ENCODE results near the gene PSMC1.

Gene PSMC1

DNA sequence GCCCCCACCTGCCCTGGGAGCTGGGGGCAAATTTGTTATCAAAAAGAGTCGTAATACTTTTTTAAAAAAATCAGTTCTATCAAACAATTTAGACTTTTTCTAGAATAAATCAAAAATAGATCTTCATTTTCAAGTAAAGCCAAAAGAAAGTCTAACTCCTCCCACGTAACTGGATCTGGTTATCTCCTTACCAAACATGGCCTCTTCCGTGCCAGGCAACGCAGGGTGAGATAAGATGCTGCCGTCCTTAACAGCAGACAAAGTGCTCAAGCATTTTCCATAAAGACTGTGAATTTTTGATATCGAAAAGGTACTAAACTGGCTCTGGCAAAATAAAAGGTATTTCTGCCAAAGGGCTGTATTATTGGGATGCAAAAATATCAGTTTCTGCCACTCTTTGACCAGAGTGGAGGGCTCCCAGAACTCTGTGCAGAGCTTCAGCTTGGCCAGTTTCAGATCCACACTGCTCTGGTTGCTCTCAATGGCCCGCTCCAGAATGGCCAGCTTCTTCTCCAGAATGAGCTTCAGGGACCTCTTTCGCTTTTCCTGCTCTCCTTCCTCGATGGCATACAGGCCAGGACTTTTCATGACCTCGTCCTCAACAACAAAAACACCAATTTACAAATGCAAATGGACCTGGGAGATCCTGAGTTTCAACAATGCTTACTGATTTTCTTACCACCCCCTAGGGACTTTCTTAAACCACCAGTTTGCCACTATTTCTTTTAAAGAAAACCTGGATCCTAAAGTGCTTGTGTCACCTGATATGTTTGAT lies 46.4 kb downstream of the PSMC1 start:
- no peak for DNase-seq (ENCODE audit: low read depth)

DNA sequence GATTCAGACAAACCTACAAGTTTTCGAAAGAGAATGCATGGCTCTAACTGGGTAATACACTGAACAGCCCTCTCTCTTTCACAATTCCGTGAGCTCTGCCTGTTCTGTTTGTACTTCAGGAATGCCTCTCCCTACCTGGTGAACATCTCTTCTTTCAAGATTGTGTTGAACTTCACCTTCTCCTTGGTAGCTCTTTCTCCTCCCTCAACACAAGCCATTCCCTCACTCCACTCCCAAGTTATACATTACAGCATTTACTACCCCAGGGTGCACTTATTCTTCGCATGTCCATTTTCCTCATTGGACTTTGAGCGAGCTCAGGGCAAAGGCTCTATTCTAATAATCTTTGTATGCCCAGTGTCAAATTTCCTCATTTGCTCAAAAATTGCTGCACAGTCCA lies 47.1 kb downstream of the PSMC1 start:
- no peak for DNase-seq (ENCODE audit: low read depth)

GRCh38 chr14:90304502-90304901 lies 48.1 kb downstream of the PSMC1 start:
- no peak for DNase-seq (ENCODE audit: low read depth)

DNA sequence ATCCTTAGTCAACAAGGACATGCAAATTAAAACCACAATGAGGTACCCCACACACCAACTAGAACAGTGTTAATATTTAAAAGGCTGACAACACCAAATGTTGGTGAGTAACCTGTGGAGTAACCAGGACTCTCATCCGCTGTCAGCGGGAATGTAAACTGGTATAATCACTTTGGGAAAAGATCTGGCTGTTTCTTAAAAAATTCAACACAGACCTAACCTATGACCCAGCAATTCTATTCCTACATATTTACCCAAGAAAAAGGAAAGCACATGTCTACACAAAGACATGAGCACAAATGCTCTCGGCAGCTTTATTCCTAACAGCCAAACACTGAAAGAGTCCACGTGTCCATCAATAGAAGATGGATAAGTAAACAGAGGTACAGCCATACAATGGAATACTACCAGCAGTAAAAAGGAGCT lies 48.8 kb downstream of the PSMC1 start:
- DNase-seq (ENCODE audit: low read depth), result no peak

- DNase-seq (ENCODE audit: low read depth), result no peak
Measured at GRCh38 chr14:90308561-90308960, 52.2 kb downstream of the PSMC1 start.

GRCh38 chr14:90317286-90317685 lies 60.9 kb downstream of the PSMC1 start:
- no peak for DNase-seq (ENCODE audit: low read depth)

DNA sequence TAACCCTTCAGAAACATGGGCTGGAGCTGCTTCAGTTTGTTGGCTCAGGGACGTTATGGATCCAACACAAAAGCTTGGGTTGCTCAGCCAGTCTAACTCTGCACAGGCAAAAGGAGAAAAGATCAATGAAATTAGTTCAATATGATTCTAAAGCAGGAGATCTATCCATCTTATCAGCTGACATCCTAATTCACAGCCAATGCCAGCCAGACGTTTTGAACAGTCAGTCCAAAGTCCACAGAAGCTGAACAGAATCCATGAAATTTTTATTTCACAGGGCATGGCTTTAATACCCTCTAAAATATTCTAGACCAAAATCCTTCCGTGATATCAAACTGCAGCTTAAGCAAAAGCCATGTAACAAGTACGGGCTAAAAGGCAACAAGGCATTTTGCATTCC lies 61.7 kb downstream of the PSMC1 start:
- DNase-seq (ENCODE audit: low read depth), result no peak

DNA sequence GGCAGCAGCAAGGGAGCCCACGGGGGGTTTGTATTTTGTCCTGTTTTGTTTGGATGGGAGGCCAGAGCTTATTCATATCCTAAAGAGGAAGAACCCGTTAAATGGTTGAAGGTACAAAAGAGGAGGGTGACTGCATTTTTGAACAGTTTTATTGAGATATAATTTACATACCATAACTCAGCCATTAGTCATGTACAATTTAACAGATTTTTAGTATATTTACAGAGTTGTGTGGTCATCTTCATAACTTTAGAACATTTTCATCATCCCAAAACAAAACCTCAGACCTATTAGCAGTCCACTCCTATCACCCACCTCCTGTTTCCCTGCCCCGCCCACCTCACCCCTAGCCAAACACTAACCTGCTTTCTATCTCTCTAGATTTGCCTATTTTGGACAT lies 62.8 kb downstream of the PSMC1 start:
- no peak for DNase-seq (ENCODE audit: low read depth)

DNA sequence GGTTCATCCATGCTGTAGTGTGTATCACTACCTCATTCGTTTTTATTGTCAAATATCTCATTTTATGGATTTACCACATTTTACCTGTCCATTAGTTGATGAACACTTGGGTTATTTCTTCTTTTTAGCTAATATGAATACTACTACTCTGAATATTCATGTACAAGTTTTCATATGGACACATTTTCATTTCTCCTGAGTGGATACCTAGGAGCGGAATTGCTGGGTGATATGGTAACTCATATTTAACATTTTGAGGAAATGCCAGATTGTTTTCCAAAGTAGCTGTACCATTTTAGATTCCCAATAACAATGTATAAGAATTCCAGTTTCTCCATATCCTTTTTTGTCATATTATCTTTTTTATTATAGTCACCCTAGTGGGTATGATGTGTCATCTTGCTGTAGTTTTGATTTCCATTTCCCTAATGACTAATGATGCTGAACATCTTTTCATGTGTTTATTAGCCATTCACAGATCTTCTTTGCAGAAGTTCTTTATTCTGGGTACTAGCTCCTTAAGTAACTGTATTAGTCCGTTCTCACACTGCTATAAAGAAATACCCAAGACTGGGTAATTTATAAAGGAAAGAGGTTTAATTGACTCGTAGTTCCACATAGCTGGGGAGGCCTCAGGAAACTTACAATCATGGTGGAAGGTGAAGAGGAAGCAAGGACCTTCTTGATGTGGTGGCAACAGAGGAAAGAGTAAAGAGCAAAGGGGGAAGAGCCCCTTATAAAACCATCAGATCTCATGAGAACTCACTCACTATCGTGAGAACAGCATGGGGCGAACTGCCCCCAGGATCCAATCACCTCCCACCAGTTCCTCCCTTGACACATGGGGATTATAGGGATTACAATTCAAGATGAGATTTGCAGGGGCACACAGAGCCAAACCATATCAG lies 63.5 kb downstream of the PSMC1 start:
- DNase-seq (ENCODE audit: low read depth), result no peak

DNA sequence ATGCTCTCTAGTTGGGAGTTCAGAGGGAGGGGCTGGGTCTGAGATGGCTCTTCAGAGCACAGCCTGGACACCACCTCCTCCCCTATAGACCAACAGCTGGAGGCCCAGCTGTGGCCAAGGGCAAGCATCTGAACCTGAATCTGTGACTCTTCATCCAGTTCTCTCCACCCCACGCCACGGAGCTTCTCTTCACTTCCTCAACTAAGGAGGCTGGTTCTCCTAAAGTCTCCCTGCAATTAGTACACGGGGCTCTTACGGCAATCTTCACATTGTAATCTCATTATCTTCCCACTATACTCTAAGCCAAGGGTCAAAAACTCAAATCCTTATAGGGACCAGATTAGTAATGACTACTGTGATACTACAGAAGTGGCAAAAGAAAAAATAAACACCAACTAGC lies 65.5 kb downstream of the PSMC1 start:
- no peak for DNase-seq (ENCODE audit: low read depth)

Data from CMK (cell line).